ENCODE measurements around the gene TRAPPC14. TPM values are rescaled to one million over a fixed set of nuclear protein-coding genes. Genes with fewer than 3 reads are reported as not detected.
A peak's percentile ranks its signal among the peaks of the same experiment; 100 is the strongest.

TRAPPC14 gene
- total and polyA plus RNA-seq, 2 of the 13 experiments (the other 11 are each of a cell fraction or from before 2014, with no cell fraction given) = 4.7 to 9.6 TPM

GRCh38 chr7:100119970-100120732 lies 38.4 kb downstream of the TRAPPC14 start (continued):
- TF ChIP-seq MEF2D (CRISPR knock-in tag; IDR thresholded peaks at IDR 0.05) (0 out of 2 replicates have a peak, but pooled peaks have one; percentile 47), ZNF264 (CRISPR knock-in tag; IDR thresholded peaks at IDR 0.05) (no peak), SETDB1 (CRISPR knock-in tag; IDR thresholded peaks at IDR 0.05; ENCODE audit: borderline replicate concordance) (no peak), FOXM1 (CRISPR knock-in tag; IDR thresholded peaks at IDR 0.05) (no peak), THYN1 (CRISPR knock-in tag; IDR thresholded peaks at IDR 0.05; ENCODE audit: borderline replicate concordance, low read depth) (no peak), SOX6 (IDR thresholded peaks at IDR 0.05) (no peak), SOX6 (CRISPR knock-in tag; IDR thresholded peaks at IDR 0.05) (peak; percentile 23; the same call in 1 of the 2 replicates), ZFP82 (CRISPR knock-in tag; IDR thresholded peaks at IDR 0.05; ENCODE audit: borderline replicate concordance) (no peak), KAT7 (CRISPR knock-in tag; IDR thresholded peaks at IDR 0.05; ENCODE audit: borderline replicate concordance) (no peak), ZNF18 (CRISPR knock-in tag; IDR thresholded peaks at IDR 0.05; ENCODE audit: insufficient replicate concordance) (peak; percentile 16), RARA (CRISPR knock-in tag; IDR thresholded peaks at IDR 0.05) (no peak)

All from HepG2 (cell line).